Activated effector memory CD4-positive, alpha-beta T cell treated with Interleukin-2 at 50 U/mL for 16 hours (primary cell): ENCODE results near the gene AIRE.

Experiments
- DNase-seq: peaks from one replicate; pipeline ENCODE4 v3.0.0-alpha.2; 2020

Gene AIRE

DNA sequence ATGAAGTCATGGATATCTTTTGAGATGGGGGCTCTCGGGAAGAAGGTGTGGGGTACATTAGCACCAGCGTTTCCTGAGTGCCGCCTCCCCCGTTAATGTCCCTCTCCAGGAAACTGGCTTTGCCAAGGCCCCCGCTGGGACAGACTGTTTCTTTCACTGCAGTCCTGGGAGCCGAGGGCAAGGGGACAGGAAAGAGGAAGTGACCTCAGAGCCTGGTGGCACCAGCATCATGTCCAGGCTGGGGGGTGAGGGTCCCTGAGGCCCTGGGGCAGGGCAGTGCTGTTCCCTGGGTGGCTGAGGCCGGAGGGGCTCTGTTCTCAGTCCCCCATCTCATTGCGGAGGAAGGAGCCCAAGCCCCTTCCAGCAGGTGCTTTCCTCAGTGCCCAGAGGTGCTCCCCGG, 20.0 kb downstream of the AIRE start:
- DNase-seq, result no peak

DNA sequence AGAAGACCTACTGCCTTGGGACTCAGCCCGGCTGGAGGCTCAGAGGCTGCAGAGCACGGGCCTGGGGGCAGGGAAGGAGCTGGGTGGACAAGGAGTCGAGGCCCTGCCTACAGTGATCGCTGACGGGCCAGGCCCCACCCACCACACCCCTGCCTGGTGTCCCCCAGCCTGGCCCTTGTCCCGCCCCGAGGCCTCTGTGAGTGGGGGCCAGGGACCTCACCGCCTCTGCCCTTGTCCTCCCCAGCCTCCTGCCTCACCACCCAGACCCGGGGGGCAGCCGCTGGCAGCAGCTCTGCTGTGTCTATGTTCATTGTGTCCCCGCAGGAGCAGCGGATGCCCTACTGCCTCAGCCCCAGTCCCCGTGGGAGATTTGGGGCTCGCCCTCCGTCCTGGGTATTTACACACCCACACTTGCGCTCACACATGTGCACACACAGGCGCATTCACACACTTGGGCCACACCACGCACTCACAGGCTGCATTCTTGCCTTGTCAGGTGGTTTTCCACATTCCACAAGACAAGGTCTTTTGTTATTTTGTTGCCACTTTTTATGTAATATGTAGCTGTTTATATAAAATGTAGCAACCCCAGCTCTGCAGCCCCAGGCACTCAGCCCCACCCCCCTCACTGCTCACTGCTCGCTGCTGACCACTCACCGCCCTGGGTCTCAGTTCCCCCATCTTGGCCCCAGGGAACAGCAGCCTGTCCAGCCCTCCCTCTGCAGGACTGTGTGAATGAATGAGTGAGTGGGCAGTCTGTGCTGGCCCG, 21.4 kb downstream of the AIRE start:
- DNase-seq, result no peak

DNA sequence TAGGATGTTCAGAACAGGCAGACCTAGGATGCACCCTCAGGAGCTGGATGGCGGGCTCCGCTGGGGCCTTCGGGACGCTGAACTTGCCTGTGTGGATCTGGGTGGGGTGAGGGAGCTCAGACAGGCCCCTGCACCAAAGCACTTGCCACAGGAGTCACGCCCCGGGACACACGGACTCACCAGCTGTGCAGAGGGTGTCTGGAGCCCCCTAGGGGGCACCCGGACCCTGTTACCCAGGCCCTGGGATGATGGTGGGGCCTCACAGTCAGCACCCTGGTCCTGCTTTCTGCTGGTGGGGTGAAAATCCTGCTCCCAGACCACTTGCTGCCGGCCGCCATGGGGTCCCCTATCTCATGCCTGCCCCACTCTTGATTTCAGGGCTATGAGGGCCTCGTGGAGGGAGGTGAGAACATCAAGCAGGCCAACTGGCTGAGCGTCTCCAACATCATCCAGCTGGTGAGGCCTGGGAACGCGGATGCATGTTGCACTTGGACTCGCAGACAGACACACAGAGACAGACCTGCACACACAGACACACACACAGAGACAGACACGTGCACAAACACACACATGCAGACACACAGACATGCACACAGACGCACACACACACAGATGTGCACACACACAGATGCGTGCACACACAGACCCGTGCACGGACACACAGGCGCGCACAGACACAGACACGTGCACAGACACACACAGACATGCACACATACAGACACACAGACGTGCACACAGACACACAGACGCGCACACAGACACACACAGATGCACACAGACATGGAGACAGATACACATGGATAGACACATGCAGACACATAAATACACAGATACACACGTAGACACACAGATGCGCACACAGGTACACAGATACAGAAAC, 25.2 kb downstream of the AIRE start:
- DNase-seq, result no peak

DNA sequence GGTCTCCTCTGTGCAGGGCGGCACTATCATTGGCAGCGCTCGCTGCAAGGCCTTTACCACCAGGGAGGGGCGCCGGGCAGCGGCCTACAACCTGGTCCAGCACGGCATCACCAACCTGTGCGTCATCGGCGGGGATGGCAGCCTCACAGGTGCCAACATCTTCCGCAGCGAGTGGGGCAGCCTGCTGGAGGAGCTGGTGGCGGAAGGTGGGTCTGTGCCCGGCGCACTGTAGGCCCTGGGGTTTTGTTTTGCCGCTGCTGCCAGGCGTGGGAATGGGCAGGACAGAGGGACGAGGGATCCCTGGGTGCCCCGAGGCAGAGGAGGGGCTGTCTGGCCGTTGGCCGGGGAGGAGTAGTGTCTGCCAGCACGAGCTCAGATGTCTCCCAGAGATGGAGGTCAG, 26.4 kb downstream of the AIRE start:
- DNase-seq, result no peak

DNA sequence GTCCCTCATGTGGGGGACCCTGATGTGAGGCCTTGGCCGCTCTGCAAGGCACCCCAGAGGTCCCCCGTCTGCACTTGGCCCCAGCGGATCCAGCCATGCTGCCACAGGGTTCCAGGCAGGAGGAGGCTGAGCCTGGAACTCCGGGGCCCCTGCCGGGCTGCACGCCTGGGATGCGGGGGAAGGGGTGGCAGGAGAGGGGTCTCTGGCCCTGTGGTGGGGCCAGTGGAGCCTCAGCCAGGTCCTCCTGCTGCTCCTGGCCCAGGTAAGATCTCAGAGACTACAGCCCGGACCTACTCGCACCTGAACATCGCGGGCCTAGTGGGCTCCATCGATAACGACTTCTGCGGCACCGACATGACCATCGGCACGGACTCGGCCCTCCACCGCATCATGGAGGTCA, 27.0 kb downstream of the AIRE start:
- DNase-seq, result no peak

DNA sequence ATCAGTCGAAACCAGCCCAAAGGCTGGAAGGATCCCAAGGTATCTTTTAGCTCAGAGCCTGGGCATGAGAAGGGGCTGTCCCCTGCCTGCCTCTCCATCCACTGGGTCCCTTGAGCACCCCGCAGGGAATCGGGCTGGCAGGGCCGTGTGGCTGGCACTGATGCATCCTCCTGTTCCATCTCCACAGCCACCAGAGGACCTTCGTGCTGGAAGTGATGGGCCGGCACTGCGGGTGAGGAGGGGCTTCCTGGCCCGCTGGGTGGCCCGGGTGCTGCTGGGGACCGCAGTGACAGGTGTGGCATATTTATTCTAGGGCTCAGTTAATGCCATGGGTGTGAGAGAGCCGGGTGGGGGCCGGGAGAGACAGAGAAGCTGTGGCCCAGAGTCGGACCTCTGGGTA, 27.8 kb downstream of the AIRE start:
- DNase-seq, result no peak

DNA sequence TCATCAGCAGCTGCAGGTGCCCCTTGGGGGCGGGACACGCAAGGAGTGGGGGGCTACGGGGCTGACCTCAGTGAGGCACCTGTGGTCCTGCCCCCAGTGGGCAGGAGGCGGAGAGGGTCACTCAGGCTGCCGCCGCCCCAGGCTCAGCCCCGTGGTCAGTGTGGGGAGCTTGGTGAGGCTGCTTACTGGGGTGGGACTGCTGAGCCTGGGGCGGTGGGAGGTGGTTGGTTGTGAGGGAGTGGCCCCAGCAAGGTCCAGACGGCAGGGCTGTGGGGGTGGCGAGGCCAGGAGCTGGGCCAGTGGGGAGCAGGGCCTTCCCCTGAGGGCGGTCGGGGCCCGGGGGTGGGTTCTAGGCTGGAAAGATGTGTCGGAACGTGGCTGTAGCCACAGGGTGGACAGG, 28.5 kb downstream of the AIRE start:
- DNase-seq, result no peak

DNA sequence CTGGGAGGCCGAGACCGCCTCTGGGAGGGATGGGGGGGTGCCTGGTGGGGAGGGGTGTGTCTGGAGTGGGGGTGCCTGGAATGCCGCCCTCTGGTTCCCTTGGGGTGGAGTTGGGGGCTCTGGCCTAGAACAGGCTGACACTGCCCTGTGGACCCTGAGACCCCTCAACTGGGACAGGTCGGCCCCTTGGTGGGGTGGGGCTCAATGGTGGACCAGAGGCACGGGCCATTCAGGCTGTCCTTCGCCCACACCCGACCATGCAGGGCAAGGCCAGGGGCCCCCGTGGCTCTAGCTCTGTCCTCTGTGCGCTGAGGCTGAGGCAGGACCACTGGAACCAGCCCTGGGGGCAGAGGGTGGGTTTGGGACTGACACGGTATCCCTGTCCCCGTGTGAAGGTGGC, 28.9 kb downstream of the AIRE start:
- DNase-seq, result no peak

DNA sequence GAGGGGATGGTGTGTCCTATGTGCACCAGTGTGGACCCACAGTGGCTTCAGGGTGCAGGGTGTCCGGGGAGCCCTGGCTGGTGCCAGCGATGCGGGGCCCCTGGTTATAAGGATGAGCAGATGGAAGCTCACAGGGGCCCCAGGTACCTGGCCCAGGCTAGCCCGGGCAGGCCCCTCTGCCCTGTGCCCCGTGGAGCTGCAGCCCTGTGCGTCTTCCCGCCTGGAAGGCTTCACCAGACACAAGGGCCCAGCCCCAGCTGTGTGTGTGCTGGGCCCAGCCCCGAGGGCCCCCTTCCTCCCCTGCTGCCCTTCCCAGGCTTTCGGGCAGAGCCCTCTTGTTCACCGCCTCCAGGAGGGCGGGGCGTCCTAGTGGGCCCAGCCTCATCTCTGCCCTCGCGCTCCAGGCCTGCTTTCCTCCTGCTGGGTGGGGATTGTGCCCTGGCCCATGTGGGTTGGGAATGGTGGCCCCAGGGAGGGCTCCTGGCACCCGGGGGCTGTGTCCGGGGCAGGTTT, 30.1 kb downstream of the AIRE start:
- DNase-seq, result no peak

DNA sequence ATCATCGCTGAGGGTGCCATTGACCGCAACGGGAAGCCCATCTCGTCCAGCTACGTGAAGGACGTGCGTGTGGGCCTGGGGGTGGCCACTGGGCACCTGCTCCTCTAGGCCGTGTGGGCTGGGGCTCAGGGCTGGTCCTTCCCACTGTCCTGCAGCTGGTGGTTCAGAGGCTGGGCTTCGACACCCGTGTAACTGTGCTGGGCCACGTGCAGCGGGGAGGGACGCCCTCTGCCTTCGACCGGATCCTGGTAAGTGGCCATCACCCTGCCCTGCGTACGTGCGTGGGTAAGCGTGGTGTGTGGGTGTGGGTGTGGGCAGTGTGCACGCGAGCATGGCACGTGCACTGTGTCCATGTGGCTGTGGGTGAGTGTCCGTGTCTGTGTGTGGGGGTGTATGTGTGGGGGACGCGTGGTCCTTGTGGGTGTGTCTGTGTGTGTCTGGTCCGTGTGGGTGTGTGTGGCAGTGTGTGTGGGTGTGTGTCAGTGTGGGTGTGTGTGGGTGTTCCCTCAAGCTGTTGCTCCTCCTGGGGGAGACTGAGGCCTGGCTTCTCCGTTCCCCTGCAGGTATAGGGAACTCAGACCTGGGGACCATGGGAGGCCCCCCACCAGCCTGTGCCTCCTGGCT, 30.7 kb downstream of the AIRE start:
- no peak for DNase-seq

DNA sequence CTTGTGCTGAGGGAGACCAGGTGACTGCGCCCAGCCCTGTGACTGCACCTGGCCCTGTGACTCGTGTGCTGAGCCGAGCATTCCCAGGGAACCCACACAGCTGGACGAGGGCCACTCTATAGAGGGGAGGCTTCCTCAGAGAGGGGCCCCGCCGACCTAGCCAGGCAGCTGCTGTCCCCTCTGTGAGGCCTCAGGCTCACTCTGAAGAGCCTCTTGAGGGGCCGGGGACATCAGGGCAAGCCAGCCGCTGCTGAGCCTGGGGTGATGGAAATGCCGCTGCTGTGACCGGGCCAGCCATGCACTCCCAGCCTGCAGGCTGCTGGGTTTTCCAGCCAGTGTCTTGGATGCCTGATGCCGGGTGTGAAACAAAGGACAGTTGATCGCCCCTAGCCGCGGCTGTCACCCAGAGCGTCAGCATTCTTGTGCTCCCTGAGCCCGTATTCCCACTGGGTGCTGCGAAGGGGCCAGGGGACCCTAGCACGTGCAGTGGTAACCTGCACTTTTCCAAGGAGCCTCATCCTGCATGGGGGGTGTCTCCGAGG, 31.6 kb downstream of the AIRE start:
- no peak for DNase-seq

DNA sequence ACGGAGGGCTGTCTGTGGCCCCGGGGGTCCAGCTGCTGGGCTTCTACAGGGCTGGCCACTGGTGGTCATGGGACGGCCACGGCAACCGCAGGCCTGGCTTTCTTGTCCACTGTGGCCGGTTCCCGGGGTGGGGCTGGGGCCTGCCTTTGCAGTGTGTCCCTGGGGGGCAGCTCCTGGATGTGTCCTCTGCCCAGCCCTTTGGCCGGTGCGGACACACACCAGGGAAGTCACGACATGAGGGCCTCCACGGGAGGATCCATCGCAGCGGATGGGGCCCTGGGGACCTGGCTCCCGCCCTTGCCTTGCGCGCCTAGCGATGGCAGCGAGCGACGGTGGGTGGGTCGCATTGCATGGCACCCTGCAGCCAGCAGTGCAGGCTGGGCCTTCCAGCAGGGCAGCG, 32.2 kb downstream of the AIRE start:
- DNase-seq, result no peak

DNA sequence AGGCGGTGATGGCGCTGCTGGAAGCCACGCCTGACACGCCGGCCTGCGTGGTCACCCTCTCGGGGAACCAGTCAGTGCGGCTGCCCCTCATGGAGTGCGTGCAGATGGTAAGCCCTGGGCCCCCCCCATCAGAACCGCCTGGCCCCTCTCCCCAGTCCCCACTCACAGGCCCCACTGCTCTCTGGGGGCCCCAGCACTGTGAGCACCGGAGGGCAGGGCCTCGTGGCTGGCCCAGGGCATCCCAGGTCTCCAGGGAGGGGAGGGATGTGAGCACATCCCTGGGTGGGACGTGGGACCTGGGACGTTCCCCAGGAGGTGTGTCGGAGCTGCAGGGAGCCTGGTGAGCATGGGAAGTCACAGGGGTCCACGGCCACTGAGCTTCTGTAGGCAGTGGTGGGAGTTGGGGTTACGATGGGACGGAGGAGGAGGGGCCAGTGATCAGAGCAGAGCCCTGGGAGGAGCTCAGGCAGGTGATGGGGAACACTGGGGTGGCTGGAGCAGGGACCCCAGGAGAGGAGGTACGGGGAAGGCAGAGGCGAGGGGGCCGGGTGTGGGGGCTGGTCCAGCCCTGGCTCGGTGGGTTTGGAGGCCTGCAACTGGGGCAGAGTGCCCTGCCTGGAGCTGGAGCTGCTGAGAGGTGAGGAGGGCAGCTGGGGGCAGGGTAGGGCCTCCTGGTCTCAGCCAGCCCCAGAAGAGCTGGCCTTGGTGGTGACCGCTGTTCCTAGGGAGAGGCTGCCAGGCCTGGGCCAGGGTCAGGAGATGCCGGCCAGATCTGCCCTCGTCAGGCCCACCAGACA, 33.0 kb downstream of the AIRE start:
- DNase-seq, result no peak

DNA sequence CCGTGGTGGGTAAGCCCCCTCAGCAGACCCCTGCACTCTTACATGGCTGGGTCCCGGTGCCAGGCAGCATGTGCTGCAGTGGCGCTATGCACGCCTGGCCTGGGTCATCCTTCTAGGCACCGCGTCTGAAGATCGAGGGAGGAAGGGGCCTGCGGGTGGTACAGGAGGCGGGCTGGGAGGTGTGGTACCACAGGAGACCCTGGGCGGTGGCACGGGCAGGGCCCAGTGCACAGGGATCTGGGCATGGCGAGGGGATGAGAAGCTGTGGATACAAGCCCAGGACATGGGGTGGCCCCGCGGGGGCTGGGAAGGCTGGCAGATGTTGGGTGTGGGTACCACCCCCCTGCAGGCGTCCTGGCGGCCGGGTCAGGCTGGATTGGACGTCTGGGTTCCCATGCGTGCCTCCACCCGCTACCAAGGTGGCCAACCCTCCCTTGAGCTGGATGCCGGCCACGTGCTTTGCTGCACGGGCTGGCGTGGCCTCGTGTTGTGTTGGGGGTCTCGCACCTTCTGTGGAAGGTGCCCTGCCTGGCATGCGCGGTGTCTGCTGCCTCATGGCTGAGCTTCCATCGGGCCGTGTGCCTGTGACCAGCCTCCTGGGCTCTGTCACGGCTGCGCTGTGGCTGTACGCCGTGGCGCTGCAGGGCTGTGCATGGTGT, 33.9 kb downstream of the AIRE start:
- no peak for DNase-seq

DNA sequence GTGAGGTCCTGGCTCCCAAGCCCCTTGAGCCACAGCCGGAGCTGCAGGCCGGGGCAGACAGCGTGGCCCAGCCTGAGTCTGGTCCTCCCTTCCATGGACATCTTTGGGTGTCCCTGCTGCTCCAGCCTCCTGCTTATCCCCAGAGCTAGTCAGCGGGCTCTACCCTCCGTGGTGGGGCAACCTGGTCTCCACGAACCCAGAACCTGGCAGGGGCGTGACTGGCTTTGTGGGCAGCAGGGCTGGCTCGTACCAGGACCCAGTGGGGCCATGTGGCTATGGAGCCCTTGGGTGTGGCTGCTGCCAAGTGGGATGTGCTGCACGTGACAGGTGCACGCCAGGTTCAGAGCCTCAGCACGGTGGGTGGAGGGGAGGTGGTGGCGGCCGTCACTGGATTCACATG, 35.2 kb downstream of the AIRE start:
- DNase-seq, result no peak

DNA sequence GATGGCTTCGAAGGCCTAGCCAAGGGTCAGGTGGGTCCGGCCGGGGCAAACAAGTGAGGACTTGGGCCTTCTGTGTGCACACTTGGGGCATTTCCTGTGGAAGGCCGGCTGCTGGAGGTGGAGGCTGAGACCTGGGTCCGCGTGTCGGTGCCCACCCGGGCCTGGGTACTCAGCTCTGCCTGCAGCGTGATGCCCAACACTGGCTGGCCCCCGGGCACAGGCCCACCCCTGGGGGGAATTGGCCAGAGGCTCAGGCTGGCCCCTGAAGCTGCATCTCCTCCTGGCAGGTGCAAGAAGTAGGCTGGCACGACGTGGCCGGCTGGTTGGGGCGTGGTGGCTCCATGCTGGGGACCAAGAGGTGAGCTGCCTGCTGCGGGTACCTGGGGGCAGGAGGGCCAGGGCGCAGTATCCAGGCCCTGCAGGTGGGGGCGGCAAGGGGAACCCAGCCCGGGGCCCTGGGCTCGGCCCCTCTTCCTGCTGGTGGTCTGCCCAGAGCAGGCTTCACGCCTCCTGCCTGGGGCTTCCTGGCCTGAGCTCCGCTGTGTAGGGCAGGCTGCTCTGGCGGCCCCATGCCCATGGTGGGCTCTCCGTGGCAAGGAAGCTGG, 36.3 kb downstream of the AIRE start:
- no peak for DNase-seq

DNA sequence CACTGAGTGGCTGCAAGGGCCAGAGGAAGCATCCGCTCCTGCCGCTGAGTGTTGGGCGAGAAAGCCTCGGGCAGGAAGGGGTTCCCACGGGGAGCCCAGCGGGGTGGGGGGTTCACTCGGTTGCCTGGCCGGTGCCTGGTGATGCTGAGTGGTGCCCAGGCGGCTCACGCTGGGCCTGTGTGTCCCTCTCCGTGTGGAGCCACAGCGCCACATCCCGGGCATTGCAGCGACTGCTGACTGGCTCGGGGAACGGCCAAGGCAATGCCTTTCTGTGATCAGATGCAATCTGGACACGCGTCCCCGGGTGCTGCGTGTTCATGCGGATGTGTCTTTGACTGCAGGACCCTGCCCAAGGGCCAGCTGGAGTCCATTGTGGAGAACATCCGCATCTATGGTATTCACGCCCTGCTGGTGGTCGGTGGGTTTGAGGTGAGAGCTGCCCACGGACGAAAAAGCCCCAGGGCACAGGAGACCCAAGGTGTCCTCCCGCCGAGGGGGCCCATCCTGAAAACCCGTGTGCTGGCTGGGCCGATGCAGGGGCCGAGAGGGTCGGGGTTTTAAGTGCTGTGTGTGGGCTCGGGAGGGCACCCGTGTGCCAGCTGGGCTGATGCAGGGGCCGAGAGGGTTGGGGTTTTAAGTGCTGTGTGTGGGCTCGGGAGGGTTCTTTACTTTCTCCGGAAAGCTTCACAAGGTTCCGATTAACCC, 37.1 kb downstream of the AIRE start:
- no peak for DNase-seq

DNA sequence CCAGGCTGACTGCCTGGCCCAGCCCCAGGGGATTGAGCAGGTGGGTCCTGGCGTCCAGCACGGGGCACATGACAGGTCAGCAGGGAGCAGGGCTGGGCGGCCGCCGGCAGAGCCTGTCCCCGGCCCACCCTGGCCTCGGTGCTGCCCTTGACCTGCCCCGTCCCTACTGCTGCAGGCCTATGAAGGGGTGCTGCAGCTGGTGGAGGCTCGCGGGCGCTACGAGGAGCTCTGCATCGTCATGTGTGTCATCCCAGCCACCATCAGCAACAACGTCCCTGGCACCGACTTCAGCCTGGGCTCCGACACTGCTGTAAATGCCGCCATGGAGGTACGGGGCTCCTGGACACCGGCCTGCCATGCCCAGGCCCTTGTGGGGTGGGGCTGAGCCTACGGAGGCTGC, 37.9 kb downstream of the AIRE start:
- no peak for DNase-seq

DNA sequence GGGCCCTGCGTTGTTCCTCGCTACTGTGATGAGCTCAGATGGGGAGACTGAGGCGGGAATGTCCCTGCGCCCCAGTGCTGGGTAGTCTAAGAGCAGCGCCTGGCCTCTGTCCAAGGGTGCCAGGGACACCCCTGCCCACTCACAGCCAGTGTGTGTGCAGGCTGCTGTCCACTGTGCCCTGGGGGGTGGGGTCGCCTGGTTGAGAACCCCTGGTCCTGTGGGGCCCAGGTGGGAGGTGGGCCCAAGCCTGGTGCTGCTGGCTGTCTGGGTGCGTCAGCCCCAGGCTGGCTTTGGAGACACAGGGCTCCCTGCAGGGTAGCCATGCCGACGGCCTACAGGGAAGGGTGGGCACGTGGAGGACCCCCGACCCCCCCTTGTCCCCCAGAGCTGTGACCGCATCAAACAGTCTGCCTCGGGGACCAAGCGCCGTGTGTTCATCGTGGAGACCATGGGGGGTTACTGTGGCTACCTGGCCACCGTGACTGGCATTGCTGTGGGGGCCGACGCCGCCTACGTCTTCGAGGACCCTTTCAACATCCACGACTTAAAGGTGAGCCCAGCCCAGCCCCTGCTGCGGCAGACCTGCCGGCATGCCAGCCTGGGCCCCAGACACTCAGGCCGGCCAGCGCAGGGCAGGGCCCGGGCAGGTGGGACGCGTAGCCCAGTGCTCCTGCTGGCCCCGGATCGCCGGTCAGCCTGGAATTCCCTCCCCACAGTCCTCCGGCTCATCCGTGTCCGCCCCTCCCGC, 38.6 kb downstream of the AIRE start:
- DNase-seq, result no peak

DNA sequence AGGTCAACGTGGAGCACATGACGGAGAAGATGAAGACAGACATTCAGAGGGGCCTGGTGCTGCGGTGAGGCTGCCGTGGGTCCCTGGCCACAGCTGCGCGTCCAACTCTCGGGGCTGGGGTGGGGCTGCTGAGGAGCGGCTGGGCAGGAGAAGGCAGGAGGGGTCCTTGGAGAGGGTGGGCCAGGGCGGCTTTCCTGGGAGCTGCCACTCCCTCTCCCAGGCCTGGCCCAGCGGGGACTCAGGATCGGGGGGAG, 39.1 kb downstream of the AIRE start:
- no peak for DNase-seq
